ENCODE measurements around the gene ST6GALNAC1. TPM values are rescaled to one million over a fixed set of nuclear protein-coding genes. Genes with fewer than 3 reads are reported as not detected.

The ST6GALNAC1 gene, protein sequence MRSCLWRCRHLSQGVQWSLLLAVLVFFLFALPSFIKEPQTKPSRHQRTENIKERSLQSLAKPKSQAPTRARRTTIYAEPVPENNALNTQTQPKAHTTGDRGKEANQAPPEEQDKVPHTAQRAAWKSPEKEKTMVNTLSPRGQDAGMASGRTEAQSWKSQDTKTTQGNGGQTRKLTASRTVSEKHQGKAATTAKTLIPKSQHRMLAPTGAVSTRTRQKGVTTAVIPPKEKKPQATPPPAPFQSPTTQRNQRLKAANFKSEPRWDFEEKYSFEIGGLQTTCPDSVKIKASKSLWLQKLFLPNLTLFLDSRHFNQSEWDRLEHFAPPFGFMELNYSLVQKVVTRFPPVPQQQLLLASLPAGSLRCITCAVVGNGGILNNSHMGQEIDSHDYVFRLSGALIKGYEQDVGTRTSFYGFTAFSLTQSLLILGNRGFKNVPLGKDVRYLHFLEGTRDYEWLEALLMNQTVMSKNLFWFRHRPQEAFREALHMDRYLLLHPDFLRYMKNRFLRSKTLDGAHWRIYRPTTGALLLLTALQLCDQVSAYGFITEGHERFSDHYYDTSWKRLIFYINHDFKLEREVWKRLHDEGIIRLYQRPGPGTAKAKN
- not detected in 2 replicates for total RNA-seq

DNA sequence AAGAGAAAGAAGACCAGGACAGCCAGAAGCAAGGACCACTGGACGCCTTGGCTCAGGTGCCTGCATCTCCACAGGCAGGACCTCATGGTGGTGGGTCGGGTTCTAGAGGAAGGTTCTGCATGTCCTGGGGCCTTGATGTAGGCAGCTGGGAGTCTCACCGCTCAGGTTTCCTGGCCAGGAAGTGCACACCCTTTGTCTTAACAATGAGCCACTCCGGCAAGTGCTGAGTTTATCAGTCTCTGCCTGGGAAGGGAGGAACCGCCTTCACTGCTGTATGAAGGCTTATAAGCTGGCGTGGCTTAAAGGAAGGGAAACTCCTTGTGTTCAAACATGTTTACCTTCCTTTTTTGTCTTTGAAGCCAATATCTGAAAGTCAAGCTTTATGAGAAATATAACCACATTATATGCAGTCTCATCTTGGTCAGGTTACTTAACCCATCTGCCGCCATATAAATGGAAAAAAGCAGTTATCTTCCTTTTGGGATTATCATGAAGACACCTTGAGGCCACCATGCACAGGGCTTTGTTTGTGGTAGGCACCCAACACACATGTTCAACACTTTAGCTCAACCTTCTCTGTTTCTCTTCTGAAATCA is at the start of gene ST6GALNAC1:
Gene ST6GALNAC1 (minus strand): TSS at position 205 of the 596 bp plus-strand sequence. CDS start 119 bp downstream, at position 86.

DNA sequence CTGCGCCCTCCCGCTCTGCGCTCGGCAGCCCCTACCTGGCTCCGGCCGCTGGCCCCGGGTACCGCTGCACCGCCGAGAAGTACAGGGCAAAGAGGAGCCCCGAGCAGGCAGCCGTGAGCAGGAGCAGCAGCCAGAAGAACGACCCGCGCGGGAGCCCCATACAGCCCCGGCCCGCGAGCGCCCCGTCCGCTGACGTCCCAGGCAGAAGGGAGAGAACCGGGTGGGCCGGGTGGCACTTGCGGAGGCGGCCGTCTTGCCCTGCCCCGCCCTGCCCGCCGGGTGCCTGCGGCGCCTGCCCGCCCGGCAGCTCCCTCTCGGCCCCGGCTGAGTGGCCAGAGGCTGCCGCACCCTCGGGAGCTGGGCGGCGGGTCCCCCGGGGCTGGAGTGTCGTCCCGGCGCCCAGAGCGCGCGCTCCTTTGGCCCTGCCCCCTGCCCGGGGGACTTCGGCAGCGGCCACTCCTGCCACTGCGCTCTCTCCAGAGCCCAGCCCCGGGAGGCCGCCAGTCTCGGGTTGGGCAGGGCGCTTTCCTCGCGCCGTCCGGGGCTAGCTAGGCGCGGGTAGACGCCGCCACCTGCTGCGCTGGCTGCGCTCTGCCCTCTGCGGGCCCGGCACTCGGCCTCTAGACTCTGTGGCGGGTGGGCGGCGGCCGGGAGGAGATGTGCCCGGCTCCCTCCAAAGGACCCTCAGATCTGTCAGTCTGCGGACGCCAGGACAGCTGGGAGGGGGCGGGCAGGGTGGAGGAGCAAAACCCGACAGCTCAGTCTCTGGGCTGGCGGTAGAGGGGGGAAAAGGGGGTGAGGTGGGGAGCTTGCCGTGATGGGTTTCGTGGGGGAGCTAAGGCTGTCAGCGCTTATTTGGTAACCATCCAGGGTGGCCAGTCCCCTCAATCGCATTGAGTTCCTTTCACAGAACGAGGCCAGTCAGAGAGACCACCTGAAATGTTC is 57.6 kb downstream of the ST6GALNAC1 start, which contains the start of gene ST6GALNAC2:
Gene ST6GALNAC2 (minus strand): TSS at position 212 of the 945 bp plus-strand sequence. CDS start 52 bp downstream, at position 160.

Other genes with a start within 250 kb of the ST6GALNAC1 start
- 8.7 and 14.6 TPM in 2 replicates for gene UBE2O, start 190.6 kb downstream of the ST6GALNAC1 start, total RNA-seq
- gene AANAT, start 176.2 kb downstream of the ST6GALNAC1 start, total RNA-seq, result not detected in 2 replicates
- 35.3 and 73.6 TPM in 2 replicates for gene RHBDF2, start 142.3 kb downstream of the ST6GALNAC1 start, total RNA-seq
- 44.7 and 52.3 TPM in 2 replicates for gene CYGB, start 106.0 kb downstream of the ST6GALNAC1 start, total RNA-seq
- gene PRCD, start 103.7 kb downstream of the ST6GALNAC1 start, total RNA-seq, result 0.84 and 1.4 TPM in 2 replicates
- gene ST6GALNAC2, start 57.9 kb downstream of the ST6GALNAC1 start, total RNA-seq, result 62.4 and 139 TPM in 2 replicates
- 94.5 and 125 TPM in 2 replicates for gene MXRA7, start 67.2 kb upstream of the ST6GALNAC1 start, total RNA-seq
- 22.1 and 27.0 TPM in 2 replicates for gene JMJD6, start 82.8 kb upstream of the ST6GALNAC1 start, total RNA-seq
- 24.5 and 34.8 TPM in 2 replicates for gene METTL23, start 83.1 kb upstream of the ST6GALNAC1 start, total RNA-seq
- 135 and 266 TPM in 2 replicates for gene SRSF2, start 93.6 kb upstream of the ST6GALNAC1 start, total RNA-seq
- 10.5 and 12.3 TPM in 2 replicates for gene MFSD11, start 94.4 kb upstream of the ST6GALNAC1 start, total RNA-seq
- gene MGAT5B, start 224.6 kb upstream of the ST6GALNAC1 start, total RNA-seq, result 0.15 and 0.39 TPM in 2 replicates

Measured in hair follicular keratinocyte (primary cell).